Natural killer cell (primary cell): ENCODE results near the gene EPB41L3. TPM values are rescaled to one million over a fixed set of nuclear protein-coding genes. Genes with fewer than 3 reads are reported as not detected.

ENCODE experiments used
- ATAC-seq, 3 donors: fragments of 150-1000 bp in 2 of 3; fragments of 200-7000 bp in 1 of 3; cut with Tn5 transposase; 1 replicate in 1 of 3; 2 replicates in 2 of 3; pipeline ENCODE4 v1.10.0; 2021; ENCODE audit warnings: mild to moderate bottlenecking in 2 of 3, moderate library complexity in 2 of 3
- DNase-seq, 2 donors: peaks; one replicate each; pipeline versions ENCODE4 v3.0.0 to v3.0.0-alpha.2; 2013 to 2021; ENCODE audit warnings: mixed read lengths in 1 of 2
- H3K27ac ChIP-seq: one replicate; pipeline ENCODE4 v1.5.1; 2013; ENCODE audit warnings: mild to moderate bottlenecking, low read length
- H3K27me3 ChIP-seq: one replicate; pipeline ENCODE4 v1.6.1; 2013; ENCODE audit warnings: low read length; ENCODE audit not compliant: control insufficient read depth, insufficient read depth
- H3K36me3 ChIP-seq: one replicate; pipeline ENCODE4 v1.6.1; 2013; ENCODE audit warnings: low read length; ENCODE audit not compliant: control insufficient read depth, insufficient read depth
- H3K4me1 ChIP-seq: one replicate; pipeline ENCODE4 v1.6.1; 2013; ENCODE audit warnings: low read length; ENCODE audit not compliant: control insufficient read depth, insufficient read depth
- H3K4me3 ChIP-seq: one replicate; pipeline ENCODE4 v1.5.1; 2013; ENCODE audit warnings: low read length
- H3K9me3 ChIP-seq: one replicate; pipeline ENCODE4 v1.6.1; 2013; ENCODE audit warnings: low read length; ENCODE audit not compliant: control insufficient read depth, insufficient read depth
- H3K27ac Mint-ChIP-seq, 2 donors: one replicate each; pipeline ENCODE4 v1.8.0; 2022; ENCODE audit warnings: mild to moderate bottlenecking in 2 of 2, mixed read lengths in 2 of 2, moderate library complexity in 1 of 2
- H3K27me3 Mint-ChIP-seq, 2 donors: one replicate each; pipeline ENCODE4 v1.8.0; 2022; ENCODE audit warnings: low read depth in 2 of 2, mixed read lengths in 2 of 2
- H3K36me3 Mint-ChIP-seq: one replicate; pipeline ENCODE4 v1.8.0; 2022; ENCODE audit warnings: mixed read lengths
- H3K4me1 Mint-ChIP-seq, 2 donors: one replicate each; pipeline ENCODE4 v1.8.0; 2022; ENCODE audit warnings: mixed read lengths in 2 of 2
- H3K4me3 Mint-ChIP-seq: one replicate; pipeline ENCODE4 v1.8.0; 2022; ENCODE audit warnings: mild to moderate bottlenecking, moderate library complexity, mixed read lengths
- H3K9me3 Mint-ChIP-seq, 2 donors: one replicate each; pipeline ENCODE4 v1.8.0; 2022; ENCODE audit warnings: mixed read lengths in 2 of 2
- CTCF ChIP-seq: fragments of 200-600 bp; IDR thresholded peaks from one replicate; pipeline ENCODE4 v1.8.0; 2022; ENCODE audit warnings: antibody characterized with exemption
- WGBS: methylation state at CpG from one replicate; pipeline ENCODE4 v1.1.7; 2013; ENCODE audit warnings: missing lambda C conversion rate; ENCODE audit not compliant: insufficient coverage; 5-methylcytosine and 5-hydroxymethylcytosine counted together
- intact Hi-C: fragments of 100-400 bp; cut with micrococcal nuclease; formaldehyde crosslinking; loops from one replicate; pipeline ENCODE4 v1.14.2; 2022
- total RNA-seq, 4 donors: library from RNA; stranded (reverse); fragments of 120-200 nt in 1 of 4; gene quantifications; one replicate each; pipeline versions ENCODE4 v1.2.3 to v1.2.4, GENCODE V29; 2013 to 2022

The EPB41L3 gene
- total RNA-seq, 3 donors from 2014 or later (not counting 1 experiment from before 2014, with no cell fraction given), result 3.3 to 6.0 (median 4.4) TPM

- Histone ChIP-seq H3K4me3 (no peak overlapping the region), H3K4me1 (no peaks in the 10 kb centered on the region), H3K36me3 (no peaks in the 10 kb centered on the region), H3K9me3 (no peaks in the 10 kb centered on the region), H3K27ac (no peak overlapping the region), H3K27me3 (peaks cover 2% of the 10 kb centered on the region)
- no peaks in the 10 kb centered on the region for H3K36me3 Mint-ChIP-seq
- H3K4me3 Mint-ChIP-seq, result no peak overlapping the region
- 89% methylated on average over 9 of the region's 9 CpGs for WGBS
- no peak for DNase-seq
- no peaks in the 10 kb centered on the region for H3K9me3 Mint-ChIP-seq
- peaks cover 0 to 5% of the 10 kb centered on the region in 2 donors for H3K27me3 Mint-ChIP-seq
- ATAC-seq, result no peak
- no peak for TF ChIP-seq CTCF
- peaks cover 9 to 10% of the 10 kb centered on the region in 2 donors for H3K4me1 Mint-ChIP-seq
- H3K27ac Mint-ChIP-seq, result no peak overlapping the region
- intact Hi-C loops, result no loop called here
Measured at GRCh38 chr18:5451871-5452270, 91.9 kb downstream of the EPB41L3 start.

GRCh38 chr18:5451150-5451549 lies 92.6 kb downstream of the EPB41L3 start:
- no peak for TF ChIP-seq CTCF
- no peaks in the 10 kb centered on the region for H3K4me1 ChIP-seq
- peaks cover 6 to 7% of the 10 kb centered on the region in 2 donors for H3K4me1 Mint-ChIP-seq
- no peak overlapping the region for H3K27ac Mint-ChIP-seq
- peaks cover 0 to 5% of the 10 kb centered on the region in 2 donors for H3K27me3 Mint-ChIP-seq
- H3K4me3 ChIP-seq, result no peak overlapping the region
- no peaks in the 10 kb centered on the region for H3K36me3 ChIP-seq
- no peaks in the 10 kb centered on the region for H3K36me3 Mint-ChIP-seq
- no peak overlapping the region for H3K4me3 Mint-ChIP-seq
- intact Hi-C loops, result no loop called here
- ATAC-seq (no peak), DNase-seq (no peak)
- H3K27me3 ChIP-seq, result peaks cover 2% of the 10 kb centered on the region
- H3K27ac ChIP-seq, result no peak overlapping the region
- H3K9me3 Mint-ChIP-seq, result no peaks in the 10 kb centered on the region
- no peaks in the 10 kb centered on the region for H3K9me3 ChIP-seq

- Mint-ChIP-seq H3K36me3 (no peaks in the 10 kb centered on the region), H3K27ac (no peak overlapping the region), H3K27me3 (peaks cover 0 to 5% of the 10 kb centered on the region in 2 donors), H3K4me3 (no peak overlapping the region), H3K9me3 (no peaks in the 10 kb centered on the region), H3K4me1 (no peaks in the 10 kb centered on the region)
- WGBS, result 67% methylated on average over 4 of the region's 4 CpGs
- ATAC-seq (no peak), DNase-seq (no peak)
- Histone ChIP-seq H3K4me3 (no peak overlapping the region), H3K36me3 (no peaks in the 10 kb centered on the region), H3K9me3 (no peaks in the 10 kb centered on the region), H3K27me3 (peaks cover 2% of the 10 kb centered on the region), H3K4me1 (no peaks in the 10 kb centered on the region), H3K27ac (no peak overlapping the region)
- intact Hi-C loops, result no loop called here
- no peak for TF ChIP-seq CTCF
Measured at GRCh38 chr18:5449858-5450509, 93.8 kb downstream of the EPB41L3 start.

- H3K4me3 ChIP-seq, result no peak overlapping the region
- no peaks in the 10 kb centered on the region for H3K36me3 Mint-ChIP-seq
- 91% methylated on average over 7 of the region's 7 CpGs for WGBS
- DNase-seq (no peak), ATAC-seq (no peak)
- H3K27me3 ChIP-seq, result peaks cover 2% of the 10 kb centered on the region
- H3K4me1 Mint-ChIP-seq, result no peaks in the 10 kb centered on the region
- no peaks in the 10 kb centered on the region for H3K9me3 ChIP-seq
- no peak overlapping the region for H3K27ac Mint-ChIP-seq
- H3K4me1 ChIP-seq, result no peaks in the 10 kb centered on the region
- intact Hi-C loops, result no loop called here
- no peak overlapping the region for H3K27ac ChIP-seq
- TF ChIP-seq CTCF, result no peak
- H3K36me3 ChIP-seq, result no peaks in the 10 kb centered on the region
- no peaks in the 10 kb centered on the region for H3K9me3 Mint-ChIP-seq
- no peaks in the 10 kb centered on the region for H3K27me3 Mint-ChIP-seq
- no peak overlapping the region for H3K4me3 Mint-ChIP-seq
Measured at GRCh38 chr18:5447442-5447841, 96.4 kb downstream of the EPB41L3 start.
